CD4-positive, alpha-beta memory T cell (primary cell): ENCODE results near the gene MAPK4. TPM values are rescaled to one million over a fixed set of nuclear protein-coding genes. Genes with fewer than 3 reads are reported as not detected.

Experiments used
- CTCF ChIA-PET: fragments of 350-600 bp; sonication (Branson Sonifier 250); formaldehyde crosslinking; loops from one replicate; lab custom pipeline; 2021; ENCODE audit warnings: inconsistent platforms; ENCODE audit not compliant: partially characterized antibody; lab: Charles Lee
- POLR2A ChIA-PET: fragments of 350-600 bp; sonication (Branson Sonifier 250); formaldehyde crosslinking; loops from one replicate; lab custom pipeline; 2021; ENCODE audit not compliant: partially characterized antibody; lab: Charles Lee
- DNase-seq, 5 donors: peaks; one replicate each; pipeline versions ENCODE4 v3.0.0 to v3.0.0-alpha.2; 2020 to 2022; ENCODE audit warnings: mixed read lengths in 1 of 5
- H3K27ac ChIP-seq: one replicate; pipeline ENCODE4 v1.7.0; 2013; ENCODE audit warnings: low read depth, low read length
- H3K27me3 ChIP-seq: 2 replicates; pipeline ENCODE4 v1.7.0; 2013; ENCODE audit warnings: mild to moderate bottlenecking, low read length, moderate library complexity; ENCODE audit not compliant: insufficient read depth
- H3K36me3 ChIP-seq: 2 replicates; pipeline ENCODE4 v1.7.0; 2013; ENCODE audit warnings: mild to moderate bottlenecking, low read length, moderate library complexity; ENCODE audit not compliant: insufficient read depth
- H3K4me1 ChIP-seq: 2 replicates; pipeline ENCODE4 v1.7.0; 2013; ENCODE audit warnings: mild to moderate bottlenecking, low read length, moderate library complexity; ENCODE audit not compliant: insufficient read depth
- H3K4me3 ChIP-seq, 2 donors: one replicate each; pipeline ENCODE4 v1.7.0; 2013; ENCODE audit warnings: low read length in 2 of 2, mild to moderate bottlenecking in 1 of 2
- H3K9me3 ChIP-seq, 2 donors: one replicate each; pipeline ENCODE4 v1.7.0; 2013; ENCODE audit warnings: low read length in 2 of 2, control low read depth in 1 of 2; ENCODE audit not compliant: control insufficient read depth in 1 of 2
- H3K27ac Mint-ChIP-seq, 7 donors: one replicate each; pipeline ENCODE4 v1.8.0; 2020 to 2021; ENCODE audit warnings: mixed read lengths in 7 of 7, mild to moderate bottlenecking in 6 of 7, inconsistent platforms in 3 of 7, moderate library complexity in 3 of 7
- H3K27me3 Mint-ChIP-seq, 2 donors: one replicate each; pipeline ENCODE4 v1.8.0; 2020 to 2021; ENCODE audit warnings: mixed read lengths in 2 of 2
- H3K36me3 Mint-ChIP-seq, 2 donors: one replicate each; pipeline ENCODE4 v1.8.0; 2020 to 2021; ENCODE audit warnings: mixed read lengths in 2 of 2, inconsistent platforms in 1 of 2, mild to moderate bottlenecking in 1 of 2
- H3K4me1 Mint-ChIP-seq, 4 donors: one replicate each; pipeline ENCODE4 v1.8.0; 2020 to 2021; ENCODE audit warnings: mixed read lengths in 4 of 4, mild to moderate bottlenecking in 1 of 4
- H3K4me3 Mint-ChIP-seq, 8 donors: one replicate each; pipeline ENCODE4 v1.8.0; 2020 to 2021; ENCODE audit warnings: mixed read lengths in 8 of 8, mild to moderate bottlenecking in 7 of 8, moderate library complexity in 6 of 8, inconsistent platforms in 3 of 8
- H3K9me3 Mint-ChIP-seq, 8 donors: one replicate each; pipeline ENCODE4 v1.8.0; 2020 to 2021; ENCODE audit warnings: mixed read lengths in 8 of 8, mild to moderate bottlenecking in 5 of 8, inconsistent platforms in 3 of 8, moderate library complexity in 1 of 8
- intact Hi-C: fragments of 100-400 bp; cut with micrococcal nuclease; formaldehyde crosslinking; loops from one replicate; pipeline ENCODE4 v1.15.1; 2023
- polyA plus RNA-seq, 2 donors: library from polyadenylated mRNA; unstranded; fragments of 300-500 nt; fragmentation: Illumina TruSeq; gene quantifications; one replicate each; pipeline ENCODE4 v1.2.3, GENCODE V29; 2021
- total RNA-seq, 2 experiments: library from RNA; stranded (reverse); gene quantifications; one replicate each; pipeline ENCODE4 v1.2.3, GENCODE V29; 2021

The MAPK4 gene
- total and polyA plus RNA-seq, 4 experiments from 2014 or later = not detected

GRCh38 chr18:50578030-50578429 is 18.1 kb downstream of the MAPK4 start:
- H3K9me3 ChIP-seq = no peaks in the 10 kb centered on the region
- no peaks in the 10 kb centered on the region for H3K36me3 ChIP-seq
- no peak overlapping the region for H3K4me3 ChIP-seq
- no peak overlapping the region for H3K4me3 Mint-ChIP-seq
- H3K9me3 Mint-ChIP-seq = peaks cover 0 to 11% (median 3%) of the 10 kb centered on the region in 8 donors
- CTCF ChIA-PET = no interaction called here
- no peaks in the 10 kb centered on the region for H3K36me3 Mint-ChIP-seq
- H3K27ac ChIP-seq = no peak overlapping the region
- H3K27me3 Mint-ChIP-seq = peaks cover 2 to 6% of the 10 kb centered on the region in 2 donors
- intact Hi-C loops = no loop called here
- DNase-seq = no peak
- H3K27ac Mint-ChIP-seq = no peak overlapping the region
- no peaks in the 10 kb centered on the region for H3K4me1 ChIP-seq
- POLR2A ChIA-PET = no interaction called here
- no peaks in the 10 kb centered on the region for H3K4me1 Mint-ChIP-seq
- H3K27me3 ChIP-seq = no peaks in the 10 kb centered on the region

- Histone ChIP-seq H3K36me3 (no peaks in the 10 kb centered on the region), H3K27me3 (no peaks in the 10 kb centered on the region), H3K27ac (no peak overlapping the region), H3K4me1 (no peaks in the 10 kb centered on the region), H3K4me3 (no peak overlapping the region), H3K9me3 (no peaks in the 10 kb centered on the region)
- Mint-ChIP-seq H3K36me3 (no peaks in the 10 kb centered on the region), H3K27ac (no peak overlapping the region), H3K4me3 (no peak overlapping the region), H3K9me3 (peaks cover 0 to 11% (median 4%) of the 10 kb centered on the region in 8 donors), H3K27me3 (peaks cover 2 to 4% of the 10 kb centered on the region in 2 donors), H3K4me1 (no peaks in the 10 kb centered on the region)
- ChIA-PET CTCF (no interaction called here), POLR2A (no interaction called here)
- no peak for DNase-seq
- intact Hi-C loops = no loop called here
Observed at GRCh38 chr18:50578651-50579050, 18.8 kb downstream of the MAPK4 start.

GRCh38 chr18:50579061-50579774 is 19.3 kb downstream of the MAPK4 start:
- CTCF ChIA-PET = no interaction called here
- no peaks in the 10 kb centered on the region for H3K36me3 ChIP-seq
- H3K27me3 ChIP-seq = no peaks in the 10 kb centered on the region
- intact Hi-C loops = no loop called here
- peaks cover 2% of the 10 kb centered on the region in 2 donors for H3K27me3 Mint-ChIP-seq
- H3K9me3 ChIP-seq = no peaks in the 10 kb centered on the region
- H3K27ac ChIP-seq = no peak overlapping the region
- no peak overlapping the region for H3K4me3 Mint-ChIP-seq
- H3K36me3 Mint-ChIP-seq = no peaks in the 10 kb centered on the region
- no peak overlapping the region for H3K27ac Mint-ChIP-seq
- H3K4me3 ChIP-seq = no peak overlapping the region
- POLR2A ChIA-PET = no interaction called here
- no peak for DNase-seq
- peaks cover 0 to 12% (median 5%) of the 10 kb centered on the region in 8 donors for H3K9me3 Mint-ChIP-seq
- H3K4me1 ChIP-seq = no peaks in the 10 kb centered on the region
- no peaks in the 10 kb centered on the region for H3K4me1 Mint-ChIP-seq

- H3K9me3 Mint-ChIP-seq = peaks cover 0 to 12% (median 5%) of the 10 kb centered on the region in 8 donors
- Histone ChIP-seq H3K27ac (no peak overlapping the region), H3K9me3 (no peaks in the 10 kb centered on the region), H3K4me1 (no peaks in the 10 kb centered on the region), H3K36me3 (no peaks in the 10 kb centered on the region), H3K27me3 (no peaks in the 10 kb centered on the region), H3K4me3 (no peak overlapping the region)
- ChIA-PET POLR2A (no interaction called here), CTCF (interaction anchor here (1.2 kb wide), 1 partner anchor 8 kb away, joined by 4 read pairs; no protein-coding TSS in a partner anchor)
- intact Hi-C loops = no loop called here
- no peak for DNase-seq
- H3K4me1 Mint-ChIP-seq = no peaks in the 10 kb centered on the region
- no peak overlapping the region for H3K4me3 Mint-ChIP-seq
- no peak overlapping the region for H3K27ac Mint-ChIP-seq
- peaks cover 0 to 2% of the 10 kb centered on the region in 2 donors for H3K27me3 Mint-ChIP-seq
- H3K36me3 Mint-ChIP-seq = no peaks in the 10 kb centered on the region
Observed at GRCh38 chr18:50581517-50581916, 21.6 kb downstream of the MAPK4 start.

- H3K27me3 ChIP-seq = no peaks in the 10 kb centered on the region
- Mint-ChIP-seq H3K27me3 (peaks cover 0 to 2% of the 10 kb centered on the region in 2 donors), H3K36me3 (no peaks in the 10 kb centered on the region), H3K9me3 (peaks cover 0 to 12% (median 5%) of the 10 kb centered on the region in 8 donors), H3K4me1 (no peaks in the 10 kb centered on the region), H3K27ac (no peak overlapping the region), H3K4me3 (no peak overlapping the region)
- H3K9me3 ChIP-seq = no peaks in the 10 kb centered on the region
- ChIA-PET POLR2A (no interaction called here), CTCF (interaction anchor here (0.6 kb wide), 1 partner anchor 570 kb away, joined by 3 read pairs; no protein-coding TSS in a partner anchor)
- no peak overlapping the region for H3K4me3 ChIP-seq
- intact Hi-C loops = no loop called here
- no peak for DNase-seq
- no peaks in the 10 kb centered on the region for H3K36me3 ChIP-seq
- H3K4me1 ChIP-seq = no peaks in the 10 kb centered on the region
- no peak overlapping the region for H3K27ac ChIP-seq
Observed at GRCh38 chr18:50582500-50582899, 22.6 kb downstream of the MAPK4 start.

GRCh38 chr18:50586710-50587109 is 26.8 kb downstream of the MAPK4 start:
- Histone ChIP-seq H3K27me3 (no peaks in the 10 kb centered on the region), H3K9me3 (no peaks in the 10 kb centered on the region), H3K4me3 (no peak overlapping the region), H3K36me3 (no peaks in the 10 kb centered on the region), H3K27ac (no peak overlapping the region), H3K4me1 (no peaks in the 10 kb centered on the region)
- H3K4me3 Mint-ChIP-seq = no peak overlapping the region
- H3K4me1 Mint-ChIP-seq = no peaks in the 10 kb centered on the region
- intact Hi-C loops = no loop called here
- H3K27me3 Mint-ChIP-seq = no peaks in the 10 kb centered on the region
- DNase-seq = no peak
- no peaks in the 10 kb centered on the region for H3K36me3 Mint-ChIP-seq
- ChIA-PET CTCF (no interaction called here), POLR2A (no interaction called here)
- H3K27ac Mint-ChIP-seq = no peak overlapping the region
- peaks cover 0 to 15% (median 6%) of the 10 kb centered on the region in 8 donors for H3K9me3 Mint-ChIP-seq

- H3K27me3 ChIP-seq = no peaks in the 10 kb centered on the region
- Mint-ChIP-seq H3K27ac (no peak overlapping the region), H3K4me3 (no peak overlapping the region), H3K4me1 (no peaks in the 10 kb centered on the region), H3K36me3 (no peaks in the 10 kb centered on the region), H3K27me3 (no peaks in the 10 kb centered on the region), H3K9me3 (peaks cover 0 to 11% (median 0%) of the 10 kb centered on the region in 8 donors)
- no peaks in the 10 kb centered on the region for H3K4me1 ChIP-seq
- ChIA-PET POLR2A (no interaction called here), CTCF (interaction anchor here (1.1 kb wide), 2 partner anchors 9 to 28 kb away, joined by 3 to 4 read pairs; no protein-coding TSS in a partner anchor)
- H3K4me3 ChIP-seq = no peak overlapping the region
- intact Hi-C loops = no loop called here
- H3K27ac ChIP-seq = no peak overlapping the region
- H3K36me3 ChIP-seq = no peaks in the 10 kb centered on the region
- H3K9me3 ChIP-seq = no peaks in the 10 kb centered on the region
- DNase-seq = no peak
Observed at GRCh38 chr18:50590593-50590992, 30.7 kb downstream of the MAPK4 start.
